Activated T-helper 1 cell treated with anti-CD3 and anti-CD28 coated beads, Interleukin-12 subunit alpha, Interleukin-12 subunit beta, Interleukin-2, Interleukin-4 antibody, amounts not matched to agents 30 ng/mL and 10 ng/mL and 1 ng/mL, durations not matched to agents 14 hours and 24 hours and 36 hours (primary cell): Measurements from ENCODE around the gene FAM131B. TPM values are rescaled to one million over a fixed set of nuclear protein-coding genes. Genes with fewer than 3 reads are reported as not detected.

Experiments used
- DNase-seq: peaks from one replicate; pipeline ENCODE4 v3.0.0; 2021; ENCODE audit warnings: low spot score
- H3K27ac Mint-ChIP-seq: one replicate; pipeline ENCODE4 v1.8.0; 2021; ENCODE audit warnings: mild to moderate bottlenecking, mixed read lengths
- H3K27me3 Mint-ChIP-seq: one replicate; pipeline ENCODE4 v1.8.0; 2022; ENCODE audit warnings: mild to moderate bottlenecking, moderate library complexity, mixed read lengths; ENCODE audit not compliant: insufficient read depth
- H3K36me3 Mint-ChIP-seq: one replicate; pipeline ENCODE4 v1.8.0; 2021; ENCODE audit warnings: low read depth, mixed read lengths
- H3K4me1 Mint-ChIP-seq: one replicate; pipeline ENCODE4 v1.8.0; 2021; ENCODE audit warnings: low read depth, mixed read lengths
- H3K4me3 Mint-ChIP-seq: one replicate; pipeline ENCODE4 v1.8.0; 2021; ENCODE audit warnings: mild to moderate bottlenecking, moderate library complexity, mixed read lengths
- H3K9me3 Mint-ChIP-seq: one replicate; pipeline ENCODE4 v1.8.0; 2021; ENCODE audit warnings: mixed read lengths
- intact Hi-C: fragments of 100-400 bp; cut with micrococcal nuclease; formaldehyde crosslinking; loops from one replicate; pipeline ENCODE4 v1.15.1; 2024
- total RNA-seq: library from RNA; stranded (reverse); gene quantifications from 2 replicates; pipeline ENCODE4 v1.2.3, GENCODE V29; 2022

The FAM131B gene
- total RNA-seq, 1 donor from 2014 or later, result 0.54 TPM

GRCh38 chr7:143391462-143392404 is 29.2 kb upstream of the FAM131B start:
- no peak overlapping the region for H3K4me3 Mint-ChIP-seq
- H3K4me1 Mint-ChIP-seq, result peaks cover 17% of the 10 kb centered on the region
- no peak for DNase-seq
- no peak overlapping the region for H3K27ac Mint-ChIP-seq
- no peaks in the 10 kb centered on the region for H3K9me3 Mint-ChIP-seq
- intact Hi-C loops, result no loop called here
- H3K27me3 Mint-ChIP-seq, result no peaks in the 10 kb centered on the region
- peaks cover 24% of the 10 kb centered on the region for H3K36me3 Mint-ChIP-seq

GRCh38 chr7:143390773-143391317 is 28.3 kb upstream of the FAM131B start:
- no peaks in the 10 kb centered on the region for H3K9me3 Mint-ChIP-seq
- no peak for DNase-seq
- H3K4me3 Mint-ChIP-seq, result no peak overlapping the region
- intact Hi-C loops, result no loop called here
- no peaks in the 10 kb centered on the region for H3K27me3 Mint-ChIP-seq
- no peak overlapping the region for H3K27ac Mint-ChIP-seq
- H3K36me3 Mint-ChIP-seq, result peaks cover 24% of the 10 kb centered on the region
- peaks cover 17% of the 10 kb centered on the region for H3K4me1 Mint-ChIP-seq

GRCh38 chr7:143390104-143390772 is 27.7 kb upstream of the FAM131B start:
- H3K36me3 Mint-ChIP-seq, result peaks cover 24% of the 10 kb centered on the region
- no peaks in the 10 kb centered on the region for H3K27me3 Mint-ChIP-seq
- H3K9me3 Mint-ChIP-seq, result no peaks in the 10 kb centered on the region
- no peak for DNase-seq
- no peak overlapping the region for H3K4me3 Mint-ChIP-seq
- peaks cover 15% of the 10 kb centered on the region for H3K4me1 Mint-ChIP-seq
- intact Hi-C loops, result no loop called here
- no peak overlapping the region for H3K27ac Mint-ChIP-seq

GRCh38 chr7:143389316-143390103 is 27.0 kb upstream of the FAM131B start:
- no peak overlapping the region for H3K4me3 Mint-ChIP-seq
- intact Hi-C loops, result no loop called here
- peak overlapping the region; percentile 31 for H3K27ac Mint-ChIP-seq
- no peak for DNase-seq
- H3K9me3 Mint-ChIP-seq, result no peaks in the 10 kb centered on the region
- no peaks in the 10 kb centered on the region for H3K27me3 Mint-ChIP-seq
- H3K36me3 Mint-ChIP-seq, result peaks cover 23% of the 10 kb centered on the region
- H3K4me1 Mint-ChIP-seq, result peaks cover 11% of the 10 kb centered on the region

GRCh38 chr7:143388491-143389101 is 26.1 kb upstream of the FAM131B start:
- DNase-seq, result no peak
- no peaks in the 10 kb centered on the region for H3K9me3 Mint-ChIP-seq
- H3K4me3 Mint-ChIP-seq, result no peak overlapping the region
- H3K27ac Mint-ChIP-seq, result no peak overlapping the region
- no peaks in the 10 kb centered on the region for H3K27me3 Mint-ChIP-seq
- H3K4me1 Mint-ChIP-seq, result peaks cover 11% of the 10 kb centered on the region
- intact Hi-C loops, result no loop called here
- peaks cover 21% of the 10 kb centered on the region for H3K36me3 Mint-ChIP-seq

GRCh38 chr7:143388051-143388450 is 25.5 kb upstream of the FAM131B start:
- H3K27ac Mint-ChIP-seq, result no peak overlapping the region
- H3K36me3 Mint-ChIP-seq, result peaks cover 19% of the 10 kb centered on the region
- intact Hi-C loops, result no loop called here
- no peaks in the 10 kb centered on the region for H3K9me3 Mint-ChIP-seq
- H3K4me3 Mint-ChIP-seq, result no peak overlapping the region
- DNase-seq, result no peak
- peaks cover 12% of the 10 kb centered on the region for H3K4me1 Mint-ChIP-seq
- H3K27me3 Mint-ChIP-seq, result no peaks in the 10 kb centered on the region

GRCh38 chr7:143387156-143387975 is 24.9 kb upstream of the FAM131B start:
- intact Hi-C loops, result no loop called here

GRCh38 chr7:143385891-143386781 is 23.6 kb upstream of the FAM131B start:
- Mint-ChIP-seq H3K4me1 (peaks cover 20% of the 10 kb centered on the region), H3K36me3 (peaks cover 13% of the 10 kb centered on the region), H3K9me3 (no peaks in the 10 kb centered on the region), H3K4me3 (no peak overlapping the region), H3K27ac (no peak overlapping the region), H3K27me3 (no peaks in the 10 kb centered on the region)
- intact Hi-C loops, result no loop called here
- DNase-seq, result peak; percentile 47

More at GRCh38 chr7:143387156-143387975, 24.9 kb upstream of the FAM131B start:
- H3K4me1 Mint-ChIP-seq, result peaks cover 19% of the 10 kb centered on the region
- DNase-seq, result no peak
- H3K4me3 Mint-ChIP-seq, result no peak overlapping the region
- H3K27me3 Mint-ChIP-seq, result no peaks in the 10 kb centered on the region
- no peaks in the 10 kb centered on the region for H3K9me3 Mint-ChIP-seq
- H3K36me3 Mint-ChIP-seq, result peaks cover 16% of the 10 kb centered on the region
- H3K27ac Mint-ChIP-seq, result no peak overlapping the region

- peaks cover 10% of the 10 kb centered on the region for H3K36me3 Mint-ChIP-seq
- no peak overlapping the region for H3K27ac Mint-ChIP-seq
- H3K27me3 Mint-ChIP-seq, result no peaks in the 10 kb centered on the region
Measured at GRCh38 chr7:143384661-143385631, 22.4 kb upstream of the FAM131B start.

GRCh38 chr7:143384148-143384547 is 21.6 kb upstream of the FAM131B start:
- H3K36me3 Mint-ChIP-seq, result peaks cover 3% of the 10 kb centered on the region
- DNase-seq, result no peak
- H3K9me3 Mint-ChIP-seq, result no peaks in the 10 kb centered on the region
- H3K27me3 Mint-ChIP-seq, result no peaks in the 10 kb centered on the region
- H3K4me3 Mint-ChIP-seq, result no peak overlapping the region
- H3K4me1 Mint-ChIP-seq, result peaks cover 21% of the 10 kb centered on the region
- no peak overlapping the region for H3K27ac Mint-ChIP-seq
- intact Hi-C loops, result loop anchor here (5.0 kb wide), 2 partner anchors 108 to 122 kb away; partner anchors contain the start of gene GSTK1

More at GRCh38 chr7:143384661-143385631, 22.4 kb upstream of the FAM131B start:
- DNase-seq, result no peak
- intact Hi-C loops, result loop anchor here (5.0 kb wide), 2 partner anchors 107 to 123 kb away; partner anchors contain the start of gene GSTK1
- Mint-ChIP-seq H3K4me1 (peaks cover 21% of the 10 kb centered on the region), H3K4me3 (no peak overlapping the region), H3K9me3 (no peaks in the 10 kb centered on the region)
